GM12878 (cell line): ENCODE measurements around the gene SPHK1. TPM values are rescaled to one million over a fixed set of nuclear protein-coding genes. Genes with fewer than 3 reads are reported as not detected.
A peak's percentile ranks its signal among the peaks of the same experiment; 100 is the strongest.

Experiments used
- ATAC-seq: fragments of 200-7000 bp; cut with Tn5 transposase; 3 replicates; pipeline ENCODE4 v1.9.1; 2020; ENCODE audit warnings: mild to moderate bottlenecking, moderate library complexity
- BruUV-seq: library from RNA; stranded (reverse); fragments of 400-500 nt; replicated peaks from 2 replicates; lab custom pipeline; 2021; lab: Mats Ljungman, UMichigan
- CTCF ChIA-PET: fragments of 300-600 bp; sonication (Branson Sonifier 250); formaldehyde crosslinking; extraction: SDS; loops from one replicate; lab custom pipeline; 2021; ENCODE audit warnings: inconsistent platforms; lab: Yijun Ruan, JAX
- POLR2A ChIA-PET: fragments of 350-600 bp; formaldehyde crosslinking; extraction: SDS; loops from one replicate; lab custom pipeline; 2021; ENCODE audit warnings: inconsistent platforms; lab: Charles Lee
- RAD21 ChIA-PET: fragments of 300-600 bp; sonication (Branson Sonifier 250); formaldehyde crosslinking; loops from one replicate; lab custom pipeline; 2023; ENCODE audit warnings: antibody characterized with exemption; ENCODE audit not compliant: unreplicated experiment; lab: Charles Lee
- SMC1A ChIA-PET: fragments of 300-600 bp; sonication (Branson Sonifier 250); formaldehyde crosslinking; loops from one replicate; lab custom pipeline; 2023; ENCODE audit not compliant: unreplicated experiment, uncharacterized antibody; lab: Charles Lee
- DNase-seq: peaks from one replicate; pipeline ENCODE4 v3.0.0-alpha.2; 2011; ENCODE audit warnings: low read depth, low spot score
- FAIRE-seq: peaks from 3 replicates; lab custom pipeline; 2011; peaks lifted over from hg19 to GRCh38; lab: Jason Lieb, UNC
- H2AFZ ChIP-seq: 2 replicates; pipeline ENCODE4 v1.6.0; 2011; ENCODE audit warnings: low read depth, low read length, control low read depth; ENCODE audit not compliant: control insufficient read depth
- H3K27ac ChIP-seq: 2 replicates; pipeline ENCODE4 v1.5.1; 2011; ENCODE audit warnings: control low read depth; ENCODE audit not compliant: control insufficient read depth, insufficient read depth
- H3K27me3 ChIP-seq, 2 experiments: replicated peaks in 1 of 2; 2 replicates each; pipeline versions ENCODE4 v1.6.0 to v1.6.1; 2011; ENCODE audit warnings: low read length in 1 of 2; ENCODE audit not compliant: control insufficient read depth in 2 of 2, insufficient read depth in 2 of 2
- H3K36me3 ChIP-seq, 2 experiments: 2 replicates each; pipeline ENCODE4 v1.5.1; 2011; ENCODE audit warnings: low read length in 1 of 2; ENCODE audit not compliant: control insufficient read depth in 2 of 2, insufficient read depth in 2 of 2
- H3K4me1 ChIP-seq: 2 replicates; pipeline ENCODE4 v1.6.1; 2011; ENCODE audit warnings: mild to moderate bottlenecking, low read length, moderate library complexity, mixed read lengths; ENCODE audit not compliant: control insufficient read depth, insufficient read depth
- H3K4me2 ChIP-seq: 2 replicates; pipeline ENCODE4 v1.6.0; 2011; ENCODE audit warnings: control low read depth; ENCODE audit not compliant: control insufficient read depth, insufficient read depth
- H3K4me3 ChIP-seq: fragments of 200-600 bp; sonication (generic); 2 replicates; pipeline ENCODE4 v1.5.1; 2016
- H3K79me2 ChIP-seq: 2 replicates; pipeline ENCODE4 v1.6.0; 2011; ENCODE audit warnings: low read length; ENCODE audit not compliant: control insufficient read depth, insufficient read depth
- H3K9ac ChIP-seq: 2 replicates; pipeline ENCODE4 v1.8.0; 2011; ENCODE audit warnings: low read length, control low read depth, mixed read lengths; ENCODE audit not compliant: control insufficient read depth, insufficient read depth
- H3K9me3 ChIP-seq: replicated peaks from 3 replicates; pipeline ENCODE4 v1.5.1; 2011; ENCODE audit warnings: mild to moderate bottlenecking, low read length; ENCODE audit not compliant: control insufficient read depth, insufficient read depth
- H4K20me1 ChIP-seq: 2 replicates; pipeline ENCODE4 v1.6.0; 2011; ENCODE audit not compliant: control insufficient read depth, insufficient read depth
- ESRRA ChIP-seq: IDR thresholded peaks from 2 replicates; pipeline ENCODE4 v1.6.1; 2012; ENCODE audit warnings: mild to moderate bottlenecking, low read length, improper control_type of control experiment
- HDAC6 ChIP-seq: fragments of 200-600 bp; sonication (generic); IDR thresholded peaks from one replicate; pipeline ENCODE4 v1.8.0; 2017; ENCODE audit warnings: antibody characterized with exemption; ENCODE audit not compliant: unreplicated experiment
- IKZF2 ChIP-seq, 2 experiments: fragments of 450-650 bp; IDR thresholded peaks; 2 replicates each; pipeline ENCODE4 v1.6.1; 2017; ENCODE audit warnings: mild to moderate bottlenecking in 2 of 2, moderate library complexity in 2 of 2
- MYC ChIP-seq: IDR thresholded peaks from 2 replicates; pipeline ENCODE4 v1.6.1; 2011; ENCODE audit warnings: mild to moderate bottlenecking, low read length, moderate library complexity, inconsistent platforms; ENCODE audit not compliant: insufficient read depth, insufficient replicate concordance, insufficient read length, severe bottlenecking
- NFIC ChIP-seq: IDR thresholded peaks from 2 replicates; pipeline ENCODE4 v1.6.1; 2012; ENCODE audit warnings: low read depth, mild to moderate bottlenecking, inconsistent platforms, low read length, moderate library complexity
- PAX8 ChIP-seq: fragments of 450-650 bp; IDR thresholded peaks from 2 replicates; pipeline ENCODE4 v1.6.1; 2017; ENCODE audit warnings: mild to moderate bottlenecking, moderate library complexity
- RCOR1 ChIP-seq: conservative IDR thresholded peaks from 2 replicates; pipeline ENCODE4 v1.6.1; 2012; ENCODE audit warnings: low read depth, low read length, improper control_type of control experiment
- SIX5 ChIP-seq: IDR thresholded peaks from 2 replicates; pipeline ENCODE4 v1.6.1; 2011; ENCODE audit warnings: mild to moderate bottlenecking, low read depth, low read length, moderate library complexity; ENCODE audit not compliant: severe bottlenecking
- SMARCA5 ChIP-seq: fragments of 450-650 bp; IDR thresholded peaks from 2 replicates; pipeline ENCODE4 v1.6.1; 2017; ENCODE audit warnings: mild to moderate bottlenecking
- TARDBP ChIP-seq: IDR thresholded peaks from 2 replicates; pipeline ENCODE4 v1.6.1; 2016; ENCODE audit warnings: borderline replicate concordance
- WGBS: methylation state at CpG from one replicate; pipeline ENCODE4 v1.1.6; 2016; ENCODE audit warnings: low lambda C conversion rate; ENCODE audit not compliant: insufficient replicate concordance, insufficient coverage; ENCODE audit errors: missing lambda C conversion rate; 5-methylcytosine and 5-hydroxymethylcytosine counted together
- in situ Hi-C: fragments of 300-500 bp; cut with MboI; formaldehyde crosslinking; loops from 9 replicates; pipeline ENCODE4 v1.14.3; 2018; ENCODE audit warnings: mixed read lengths
- intact Hi-C: fragments of 100-400 bp; cut with micrococcal nuclease; formaldehyde crosslinking; loops from one replicate; pipeline ENCODE4 v1.14.2; 2022; ENCODE audit not compliant: unreplicated experiment
- polyA plus RNA-seq, 11 experiments: library from polyadenylated mRNA; depleted of rRNA in 4 of 11; unstranded in 6 of 11; stranded (reverse) in 5 of 11; fragments of >200 nt; fragmentation: Nextera tagmentation in 4 of 11; fragmentation: Illumina TruSeq in 1 of 11; extraction: Ambion mirVana in 4 of 11; extraction: Trizol in 1 of 11; gene quantifications; 1 replicate in 1 of 11; 2 replicates in 10 of 11; pipeline versions ENCODE4 v1.2.1 to v1.2.3, GENCODE V29; 2011 to 2016; ENCODE audit warnings: inconsistent platforms in 2 of 11, missing spikeins in 2 of 11, low read depth in 1 of 11
- total RNA-seq, 4 experiments: library from RNA; depleted of rRNA in 3 of 4; stranded (reverse); fragments of >200 nt in 3 of 4; fragmentation: Illumina TruSeq in 1 of 4; extraction: Trizol in 1 of 4; gene quantifications; 2 replicates each; pipeline versions ENCODE4 v1.2.1 to v1.2.3, GENCODE V29; 2013 to 2021
- TF ChIP-seq, protein P1 (sequence below): IDR thresholded peaks from 2 replicates; pipeline ENCODE4 v1.6.1; 2011; ENCODE audit warnings: borderline replicate concordance, low read depth, mild to moderate bottlenecking, moderate library complexity, low read length; ENCODE audit not compliant: insufficient read depth, poor library complexity, severe bottlenecking
- TF ChIP-seq, protein P2 (sequence below): fragments of 450-650 bp; IDR thresholded peaks from 2 replicates; pipeline ENCODE4 v1.6.1; 2017; ENCODE audit warnings: mild to moderate bottlenecking
- TF ChIP-seq, protein P3 (sequence below): fragments of 450-650 bp; IDR thresholded peaks from 2 replicates; pipeline ENCODE4 v1.6.1; 2014; ENCODE audit warnings: mild to moderate bottlenecking
- TF ChIP-seq, protein P4 (sequence below): fragments of 450-650 bp; IDR thresholded peaks from 2 replicates; pipeline ENCODE4 v1.6.1; 2017; ENCODE audit warnings: antibody characterized with exemption, mild to moderate bottlenecking, moderate library complexity

The SPHK1 gene
- total and polyA plus RNA-seq, 10 of the 15 experiments (the other 5 are each of a cell fraction or from before 2014, with no cell fraction given), result 0.09 to 1.1 (median 0.36) TPM; not detected in 2

DNA sequence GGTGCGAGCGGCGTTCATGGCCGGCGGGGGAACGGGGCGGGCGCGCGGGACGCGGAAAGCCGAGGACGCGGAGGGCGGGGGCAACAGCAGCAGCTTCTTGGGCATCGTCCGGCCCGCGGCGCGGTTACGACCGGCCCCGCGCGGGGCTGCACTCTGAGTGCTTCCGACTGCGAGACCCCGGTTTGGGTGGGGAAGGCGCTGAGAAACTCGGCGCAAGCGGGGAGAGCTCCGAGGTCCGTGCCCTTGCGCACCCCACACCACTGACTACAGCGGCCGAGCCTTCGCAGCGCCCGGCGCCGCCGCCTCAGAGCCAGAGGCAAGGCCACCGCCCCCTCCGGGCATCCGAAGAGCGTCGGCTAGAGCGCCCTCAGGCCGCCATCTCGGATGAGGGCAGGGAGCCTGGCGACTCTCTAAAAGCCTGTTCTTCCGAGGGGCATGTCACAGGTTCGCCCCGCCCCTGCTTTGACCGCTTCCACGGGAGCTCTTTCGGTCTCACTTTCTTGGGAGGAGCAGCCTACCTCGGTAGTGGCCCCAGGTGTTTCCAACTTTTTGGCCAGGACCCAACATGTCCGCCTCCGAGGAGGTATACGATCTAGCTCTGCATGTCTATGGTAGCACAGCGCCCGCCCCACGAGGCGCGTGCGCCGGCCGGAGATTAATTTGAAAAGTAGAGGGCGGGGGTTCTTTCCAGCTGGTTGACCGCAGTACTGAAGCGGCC lies 30.7 kb upstream of the SPHK1 start, which contains the start of gene PRPSAP1 (continued):
- TF ChIP-seq, protein P1, sequence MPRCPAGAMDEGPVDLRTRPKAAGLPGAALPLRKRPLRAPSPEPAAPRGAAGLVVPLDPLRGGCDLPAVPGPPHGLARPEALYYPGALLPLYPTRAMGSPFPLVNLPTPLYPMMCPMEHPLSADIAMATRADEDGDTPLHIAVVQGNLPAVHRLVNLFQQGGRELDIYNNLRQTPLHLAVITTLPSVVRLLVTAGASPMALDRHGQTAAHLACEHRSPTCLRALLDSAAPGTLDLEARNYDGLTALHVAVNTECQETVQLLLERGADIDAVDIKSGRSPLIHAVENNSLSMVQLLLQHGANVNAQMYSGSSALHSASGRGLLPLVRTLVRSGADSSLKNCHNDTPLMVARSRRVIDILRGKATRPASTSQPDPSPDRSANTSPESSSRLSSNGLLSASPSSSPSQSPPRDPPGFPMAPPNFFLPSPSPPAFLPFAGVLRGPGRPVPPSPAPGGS, result peak; percentile 24
- no peak for TF ChIP-seq HDAC6
- TF ChIP-seq, protein P2, sequence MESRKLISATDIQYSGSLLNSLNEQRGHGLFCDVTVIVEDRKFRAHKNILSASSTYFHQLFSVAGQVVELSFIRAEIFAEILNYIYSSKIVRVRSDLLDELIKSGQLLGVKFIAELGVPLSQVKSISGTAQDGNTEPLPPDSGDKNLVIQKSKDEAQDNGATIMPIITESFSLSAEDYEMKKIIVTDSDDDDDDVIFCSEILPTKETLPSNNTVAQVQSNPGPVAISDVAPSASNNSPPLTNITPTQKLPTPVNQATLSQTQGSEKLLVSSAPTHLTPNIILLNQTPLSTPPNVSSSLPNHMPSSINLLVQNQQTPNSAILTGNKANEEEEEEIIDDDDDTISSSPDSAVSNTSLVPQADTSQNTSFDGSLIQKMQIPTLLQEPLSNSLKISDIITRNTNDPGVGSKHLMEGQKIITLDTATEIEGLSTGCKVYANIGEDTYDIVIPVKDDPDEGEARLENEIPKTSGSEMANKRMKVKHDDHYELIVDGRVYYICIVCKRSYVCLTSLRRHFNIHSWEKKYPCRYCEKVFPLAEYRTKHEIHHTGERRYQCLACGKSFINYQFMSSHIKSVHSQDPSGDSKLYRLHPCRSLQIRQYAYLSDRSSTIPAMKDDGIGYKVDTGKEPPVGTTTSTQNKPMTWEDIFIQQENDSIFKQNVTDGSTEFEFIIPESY, result no peak
- TF ChIP-seq IKZF2 (IDR thresholded peaks at IDR 0.05), result peak in 1 of 2 experiments; percentile 32; a peak in 1 of 4 replicates
- no peak for TF ChIP-seq NFIC

DNA sequence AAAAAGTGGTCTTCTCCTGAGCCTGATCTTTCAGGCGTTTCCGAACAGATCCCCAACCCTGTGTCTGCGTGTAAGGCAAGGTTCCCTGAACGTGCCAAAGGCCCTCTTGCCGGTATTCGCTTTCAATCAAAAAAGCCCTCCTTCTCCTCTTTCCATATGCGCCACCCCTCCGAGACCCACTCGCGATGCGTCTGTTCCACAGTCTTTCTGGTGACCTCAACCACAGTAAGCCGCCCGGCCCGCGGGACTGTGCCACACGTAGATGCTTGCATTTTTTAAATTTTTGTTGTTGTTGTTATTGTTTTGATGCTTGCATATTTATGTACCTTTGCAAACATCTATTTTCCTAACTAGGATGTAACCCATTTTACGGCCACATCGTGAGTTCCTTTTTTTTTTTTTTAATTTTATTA lies 30.1 kb upstream of the SPHK1 start:
- SMC1A ChIA-PET, result interaction anchor here (1.1 to 1.3 kb wide), 2 partner anchors 10 to 15 kb away, joined by 3 read pairs; no protein-coding TSS in a partner anchor
- Histone ChIP-seq H3K27me3 (no peaks in the 10 kb centered on the region), H2AFZ (peak overlapping the region; percentile 93), H4K20me1 (no peaks in the 10 kb centered on the region), H3K4me1 (peaks cover 13% of the 10 kb centered on the region), H3K79me2 (peaks cover 7% of the 10 kb centered on the region), H3K36me3 (no peaks in the 10 kb centered on the region), H3K9me3 (no peaks in the 10 kb centered on the region), H3K4me2 (peak overlapping the region; percentile 92), H3K4me3 (peak overlapping the region; percentile 66), H3K27ac (peak overlapping the region; percentile 91), H3K9ac (peak overlapping the region; percentile 79)
- ATAC-seq (no peak), DNase-seq (no peak), FAIRE-seq (no peak)
- WGBS, result 1% methylated on average over 18 of the region's 18 CpGs
- RAD21 ChIA-PET, result interaction anchor here (0.8 to 1.7 kb wide), 4 partner anchors 30 to 91 kb away, joined by 3 to 8 read pairs (median 6); partner anchors contain the start of gene SPHK1
- intact Hi-C loops, result no loop called here
- POLR2A ChIA-PET, result interaction anchor here (1.1 to 1.9 kb wide), 3 partner anchors 17 to 80 kb away, joined by 5 to 9 read pairs (median 7); partner anchors contain the start of gene SPHK1
- in situ Hi-C loops, result no loop called here
- CTCF ChIA-PET, result interaction anchor here (0.8 to 3.4 kb wide), 6 partner anchors 11 to 349 kb away, joined by 3 to 23 read pairs (median 7); partner anchors contain the start of gene SPHK1
- no TSS peak for BruUV-seq
- no peak for TF ChIP-seq TARDBP
- TF ChIP-seq MYC, result no peak
- TF ChIP-seq RCOR1, result no peak
- peak; percentile 19; the same call in 1 of the 2 replicates for TF ChIP-seq SMARCA5
- TF ChIP-seq, protein P3, sequence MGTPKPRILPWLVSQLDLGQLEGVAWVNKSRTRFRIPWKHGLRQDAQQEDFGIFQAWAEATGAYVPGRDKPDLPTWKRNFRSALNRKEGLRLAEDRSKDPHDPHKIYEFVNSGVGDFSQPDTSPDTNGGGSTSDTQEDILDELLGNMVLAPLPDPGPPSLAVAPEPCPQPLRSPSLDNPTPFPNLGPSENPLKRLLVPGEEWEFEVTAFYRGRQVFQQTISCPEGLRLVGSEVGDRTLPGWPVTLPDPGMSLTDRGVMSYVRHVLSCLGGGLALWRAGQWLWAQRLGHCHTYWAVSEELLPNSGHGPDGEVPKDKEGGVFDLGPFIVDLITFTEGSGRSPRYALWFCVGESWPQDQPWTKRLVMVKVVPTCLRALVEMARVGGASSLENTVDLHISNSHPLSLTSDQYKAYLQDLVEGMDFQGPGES, result no peak
- TF ChIP-seq SIX5, result no peak
- no peak for TF ChIP-seq PAX8
- TF ChIP-seq, protein P4, sequence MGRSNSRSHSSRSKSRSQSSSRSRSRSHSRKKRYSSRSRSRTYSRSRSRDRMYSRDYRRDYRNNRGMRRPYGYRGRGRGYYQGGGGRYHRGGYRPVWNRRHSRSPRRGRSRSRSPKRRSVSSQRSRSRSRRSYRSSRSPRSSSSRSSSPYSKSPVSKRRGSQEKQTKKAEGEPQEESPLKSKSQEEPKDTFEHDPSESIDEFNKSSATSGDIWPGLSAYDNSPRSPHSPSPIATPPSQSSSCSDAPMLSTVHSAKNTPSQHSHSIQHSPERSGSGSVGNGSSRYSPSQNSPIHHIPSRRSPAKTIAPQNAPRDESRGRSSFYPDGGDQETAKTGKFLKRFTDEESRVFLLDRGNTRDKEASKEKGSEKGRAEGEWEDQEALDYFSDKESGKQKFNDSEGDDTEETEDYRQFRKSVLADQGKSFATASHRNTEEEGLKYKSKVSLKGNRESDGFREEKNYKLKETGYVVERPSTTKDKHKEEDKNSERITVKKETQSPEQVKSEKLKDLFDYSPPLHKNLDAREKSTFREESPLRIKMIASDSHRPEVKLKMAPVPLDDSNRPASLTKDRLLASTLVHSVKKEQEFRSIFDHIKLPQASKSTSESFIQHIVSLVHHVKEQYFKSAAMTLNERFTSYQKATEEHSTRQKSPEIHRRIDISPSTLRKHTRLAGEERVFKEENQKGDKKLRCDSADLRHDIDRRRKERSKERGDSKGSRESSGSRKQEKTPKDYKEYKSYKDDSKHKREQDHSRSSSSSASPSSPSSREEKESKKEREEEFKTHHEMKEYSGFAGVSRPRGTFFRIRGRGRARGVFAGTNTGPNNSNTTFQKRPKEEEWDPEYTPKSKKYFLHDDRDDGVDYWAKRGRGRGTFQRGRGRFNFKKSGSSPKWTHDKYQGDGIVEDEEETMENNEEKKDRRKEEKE, result no peak
- no peak for TF ChIP-seq ESRRA
